Cerebellar cortex (tissue), 1 donor: Measurements from ENCODE around the gene ERCC1.

Source experiments
- DNase-seq: peaks from one replicate; pipeline ENCODE4 v3.0.0-alpha.2; 2015; ENCODE audit warnings: low spot score

The ERCC1 gene

GRCh38 chr19:45364696-45365095 lies 59.0 kb downstream of the ERCC1 start:
- DNase-seq: no peak

DNA sequence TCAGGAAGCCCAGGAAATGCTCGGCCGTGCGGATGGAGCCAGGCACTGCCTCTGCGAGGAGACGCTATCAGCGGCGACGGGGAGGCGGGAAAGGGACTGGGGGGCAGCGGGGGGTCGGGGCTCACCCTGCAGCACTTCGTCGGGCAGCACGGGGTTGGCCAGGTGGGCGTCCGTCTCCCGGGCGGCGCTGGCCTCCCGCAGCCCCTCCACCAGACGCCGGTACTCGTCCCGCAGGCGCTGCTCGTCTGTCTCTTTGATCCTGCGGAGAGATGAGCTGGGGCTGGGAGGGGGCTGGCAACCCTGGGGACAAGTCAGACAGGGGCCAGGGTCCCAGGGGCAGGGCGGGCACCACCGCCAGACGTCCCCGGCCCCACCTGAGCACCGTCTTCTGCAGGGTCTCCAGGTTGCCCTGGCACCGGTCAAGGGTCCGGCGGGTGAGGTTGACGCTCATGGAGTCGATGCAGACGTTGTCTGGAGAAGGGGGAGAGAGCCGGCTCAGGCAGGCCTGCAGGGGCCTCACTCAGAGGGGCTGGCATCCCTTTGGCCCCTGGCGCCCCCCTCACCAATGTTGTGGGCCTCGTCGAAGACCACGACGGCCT lies 59.8 kb downstream of the ERCC1 start:
- no peak for DNase-seq

- no peak for DNase-seq
These were observed 61.4 kb downstream of the ERCC1 start for GRCh38 chr19:45362291-45362690.

DNA sequence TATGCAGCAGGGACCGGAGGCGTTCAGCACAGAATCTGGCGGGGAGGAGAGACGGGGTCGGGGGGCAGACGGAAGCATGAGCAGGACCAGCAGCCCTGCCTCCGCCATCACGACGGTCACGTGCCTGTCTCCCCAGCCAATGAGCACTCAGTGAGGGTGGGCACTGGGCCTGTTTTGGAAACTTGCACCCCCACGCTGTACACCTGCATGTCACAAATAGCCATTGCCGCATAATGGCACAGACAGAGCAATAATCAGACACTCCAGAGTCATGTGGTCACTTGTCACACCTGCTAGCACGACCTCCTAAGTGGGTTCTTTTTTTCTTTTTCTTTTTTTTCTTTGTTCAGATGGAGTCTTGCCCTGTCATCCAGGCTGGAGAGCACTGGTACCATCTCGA lies 62.1 kb downstream of the ERCC1 start:
- DNase-seq: no peak

- DNase-seq: no peak
These were observed 65.4 kb downstream of the ERCC1 start for GRCh38 chr19:45358213-45358792.

DNA sequence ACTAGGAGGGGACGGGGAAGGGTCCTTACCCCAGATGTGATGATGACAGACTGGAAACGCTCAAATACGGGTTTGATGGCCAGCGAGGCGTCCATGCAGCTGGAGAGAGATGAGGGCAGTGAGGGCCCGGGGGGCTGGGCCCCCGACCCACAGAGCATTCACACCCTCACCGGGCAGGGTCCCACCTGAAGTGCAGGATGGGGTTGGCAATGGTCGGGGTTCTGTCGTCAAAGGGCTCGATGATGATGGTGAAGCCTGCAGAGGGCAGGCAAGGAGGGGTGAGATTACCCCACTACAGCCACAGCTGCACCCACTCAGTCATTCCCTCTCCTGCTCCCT lies 66.3 kb downstream of the ERCC1 start:
- DNase-seq: no peak
